Left cardiac atrium (tissue), 4 donors: ENCODE measurements around the gene RPP21. TPM values are rescaled to one million over a fixed set of nuclear protein-coding genes. Genes with fewer than 3 reads are reported as not detected.

Experiments used
- ATAC-seq, 2 donors: fragments of 200-7000 bp; cut with Tn5 transposase; one replicate each; pipeline ENCODE4 v1.9.1; 2020; ENCODE audit warnings: mild to moderate bottlenecking in 2 of 2, moderate library complexity in 2 of 2
- DNase-seq: peaks from one replicate; pipeline ENCODE4 v3.0.0-alpha.2; 2020
- intact Hi-C, 2 donors: fragments of 100-400 bp; cut with DNase I; formaldehyde crosslinking; loops; one replicate each; pipeline versions ENCODE4 v1.14.1 to v1.15.1; 2022 to 2023
- long read RNA-seq: library from polyadenylated mRNA; unstranded; transcript quantifications from one replicate; pipeline ENCODE4 v2.0.0, GENCODE V29; 2021
- total RNA-seq, 2 donors: library from RNA; stranded (reverse); fragmentation: NEBNext Ultra II Directional; extraction: Animal tissue kit (Norgen Biotek cat#: 25700); gene quantifications; one replicate each; pipeline ENCODE4 v1.2.1, GENCODE V29; 2021
- donor health status: DM: no; HTN: yes; CAD: no.
- donor health status: DM: no; HTN: yes; CAD: no; lungs with severe emphysema.
- donor health status: DM: yes; HTN: yes; CAD: no.
- donor health status: Dilated cardiomyopathy.

The RPP21 gene
- total RNA-seq: 10 to 100 TPM; 21.0 to 26.2 TPM
- long read RNA-seq, partial matches to known transcripts: 0 of 3 reads
- long read RNA-seq, other reads (novel, unspliced or antisense): 0 of 3 reads

DNA sequence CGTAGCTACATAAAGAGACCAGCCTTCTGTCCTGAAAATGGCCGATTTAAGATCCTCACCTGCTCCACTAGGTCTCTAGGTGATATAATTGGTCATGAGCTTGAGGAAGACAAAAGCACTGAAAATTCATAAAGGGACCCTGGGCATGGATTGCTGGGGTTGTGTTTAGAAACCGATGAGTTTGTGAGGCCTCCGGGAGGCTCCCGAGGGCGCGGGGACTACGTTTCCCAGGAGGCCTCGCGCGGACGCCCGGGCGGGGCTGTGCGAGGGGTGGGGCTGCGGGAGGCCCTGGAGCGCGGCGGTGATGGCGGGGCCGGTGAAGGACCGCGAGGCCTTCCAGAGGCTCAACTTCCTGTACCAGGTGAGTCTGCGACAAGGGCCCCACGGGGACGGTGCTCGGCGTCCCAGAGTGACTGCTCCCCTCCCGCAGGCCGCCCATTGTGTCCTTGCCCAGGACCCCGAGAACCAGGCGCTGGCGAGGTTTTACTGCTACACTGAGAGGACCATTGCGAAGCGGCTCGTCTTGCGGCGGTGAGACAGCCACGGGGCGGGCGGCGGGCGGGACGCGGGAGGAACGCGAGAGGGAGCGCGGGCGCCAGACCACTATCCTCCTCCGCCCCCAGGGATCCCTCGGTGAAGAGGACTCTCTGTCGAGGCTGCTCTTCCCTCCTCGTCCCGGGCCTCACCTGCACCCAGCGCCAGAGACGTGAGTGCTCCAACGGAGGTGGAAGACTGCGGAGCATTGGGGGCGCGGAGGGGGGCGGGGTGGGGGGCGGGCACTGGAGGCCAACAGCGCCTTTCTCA, at the start of gene RPP21:
RPP21 (plus strand) TSS at position 289 of the 804 bp plus-strand sequence; CDS start at position 305, 16 bp downstream.
- DNase-seq: peak; percentile 87
- intact Hi-C loops: no loop called here

DNA sequence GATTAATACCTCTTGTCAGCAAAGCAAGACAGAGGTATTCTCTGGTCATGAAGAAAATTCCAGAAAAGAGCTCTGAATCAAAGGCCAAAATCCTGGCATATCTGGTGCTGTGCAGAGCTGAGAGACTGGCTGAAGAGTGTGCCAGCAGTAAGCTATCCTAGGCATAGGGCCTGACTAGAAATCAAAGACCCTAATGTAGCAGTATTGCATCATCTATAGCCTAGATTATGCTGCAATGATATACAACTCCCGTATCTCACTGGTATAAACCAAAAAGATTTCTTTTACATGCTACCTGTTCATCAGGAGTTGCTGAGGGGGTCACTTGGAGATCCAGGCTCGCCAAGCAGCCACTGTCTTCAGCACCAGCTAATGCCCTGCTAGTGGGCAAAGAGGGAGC, 49.1 kb upstream of the RPP21 start:
- DNase-seq (no peak), ATAC-seq (no peak)
- intact Hi-C loops: no loop called here

More for the DNA sequence above, at the start of gene RPP21:
- peak; percentile 99 to 100 for ATAC-seq

DNA sequence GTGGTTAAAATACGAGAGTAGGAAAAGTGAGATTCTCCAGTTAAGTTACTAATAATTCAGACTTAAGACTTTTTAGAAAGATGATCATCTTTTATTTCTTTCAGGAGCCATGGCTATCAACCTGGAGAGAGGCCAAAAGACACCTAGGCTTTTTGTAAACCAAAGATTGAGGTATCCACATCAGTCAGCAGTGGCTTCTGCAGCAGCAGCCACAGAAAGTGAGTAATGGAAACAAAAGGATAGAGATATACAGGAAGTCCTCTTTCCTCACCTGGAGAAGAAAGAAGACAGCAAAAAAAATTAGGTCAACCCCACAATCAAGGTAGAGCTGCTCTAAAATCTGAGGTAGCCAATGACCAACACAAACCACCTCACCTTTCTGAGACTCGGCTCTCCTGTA, 41.0 kb upstream of the RPP21 start:
- ATAC-seq (no peak), DNase-seq (no peak)
- intact Hi-C loops: no loop called here

- DNase-seq: no peak
- ATAC-seq: no peak
- intact Hi-C loops: no loop called here
Observed at GRCh38 chr6:30311101-30311500, 33.9 kb upstream of the RPP21 start.

DNA sequence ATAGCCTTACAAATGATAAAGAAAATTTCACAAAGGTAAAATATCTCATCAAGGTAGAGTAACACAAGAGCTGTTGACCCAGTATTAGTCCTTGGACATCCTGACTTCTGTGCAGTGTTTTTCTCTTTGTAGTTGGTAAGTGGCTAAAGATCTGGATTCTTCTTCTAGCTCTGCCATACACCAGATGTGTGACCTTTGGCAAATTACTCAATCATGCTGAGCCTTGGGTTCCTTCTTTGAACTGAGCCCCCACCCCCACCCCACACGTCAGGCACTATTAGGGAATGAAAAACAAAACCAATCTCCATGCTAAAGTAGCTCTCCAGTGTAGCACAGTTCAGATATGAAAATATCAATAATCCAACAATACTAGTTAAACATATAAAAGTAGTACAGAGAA, 33.3 kb upstream of the RPP21 start:
- peak in 1 of 2 donors; percentile 30 for ATAC-seq
- DNase-seq: no peak
- intact Hi-C loops: no loop called here

GRCh38 chr6:30312266-30312665, 32.7 kb upstream of the RPP21 start:
- no peak for ATAC-seq
- DNase-seq: no peak
- intact Hi-C loops: no loop called here

DNA sequence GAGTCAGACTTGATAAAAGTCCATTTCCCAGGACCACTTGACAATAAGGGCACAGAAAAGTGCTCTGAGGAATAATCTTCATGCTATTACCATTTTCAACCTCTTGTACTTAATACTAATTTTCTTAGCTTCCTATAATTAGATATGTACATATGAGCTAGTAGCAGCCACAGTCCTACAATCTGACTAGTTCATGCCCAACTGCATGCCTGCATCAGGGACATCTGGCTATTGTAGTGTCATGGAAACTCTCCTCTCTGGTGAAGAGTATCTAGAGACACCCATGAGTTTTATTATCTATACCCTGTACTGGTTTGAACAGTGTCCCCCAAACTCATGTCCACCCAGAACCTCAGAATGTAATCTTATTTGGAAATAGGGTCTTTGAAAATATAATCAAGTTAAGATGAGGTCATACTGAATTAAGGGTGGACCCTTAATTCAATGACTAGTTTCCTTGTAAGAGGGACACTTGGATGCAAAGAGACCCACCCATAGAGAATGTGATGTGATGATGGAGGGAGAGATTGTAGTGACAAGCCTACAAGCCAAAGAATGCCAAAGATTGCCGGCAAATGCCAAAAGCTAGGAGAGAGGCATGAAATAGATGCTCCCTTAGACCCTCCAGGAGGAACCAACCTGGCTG, 32.2 kb upstream of the RPP21 start:
- ATAC-seq (no peak), DNase-seq (no peak)
- intact Hi-C loops: no loop called here

DNA sequence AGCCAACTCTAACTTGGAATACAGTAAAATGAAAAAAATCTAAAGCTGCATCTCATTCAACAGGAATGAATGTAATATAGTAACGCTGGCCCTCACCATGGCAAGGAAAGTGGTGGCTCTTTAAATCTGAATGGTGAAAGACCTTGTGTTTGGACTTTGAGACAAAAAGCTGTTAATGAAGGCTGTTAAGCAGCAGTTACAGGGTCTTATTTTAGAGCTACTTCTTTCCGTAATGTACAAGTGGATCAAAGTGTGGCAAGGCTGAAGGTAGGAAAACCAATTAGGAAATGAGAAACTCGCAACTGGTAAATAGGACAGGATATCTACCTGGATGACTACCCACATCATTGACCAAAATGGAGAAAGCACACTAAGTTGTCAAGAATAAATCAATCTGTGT, 29.8 kb upstream of the RPP21 start:
- DNase-seq (no peak), ATAC-seq (no peak)
- intact Hi-C loops: no loop called here

- intact Hi-C loops: no loop called here
- ATAC-seq: no peak
- DNase-seq: no peak
Observed at GRCh38 chr6:30317913-30318589, 26.9 kb upstream of the RPP21 start.

- DNase-seq (no peak), ATAC-seq (no peak)
- intact Hi-C loops: no loop called here
Observed at GRCh38 chr6:30319146-30319835, 25.7 kb upstream of the RPP21 start.

DNA sequence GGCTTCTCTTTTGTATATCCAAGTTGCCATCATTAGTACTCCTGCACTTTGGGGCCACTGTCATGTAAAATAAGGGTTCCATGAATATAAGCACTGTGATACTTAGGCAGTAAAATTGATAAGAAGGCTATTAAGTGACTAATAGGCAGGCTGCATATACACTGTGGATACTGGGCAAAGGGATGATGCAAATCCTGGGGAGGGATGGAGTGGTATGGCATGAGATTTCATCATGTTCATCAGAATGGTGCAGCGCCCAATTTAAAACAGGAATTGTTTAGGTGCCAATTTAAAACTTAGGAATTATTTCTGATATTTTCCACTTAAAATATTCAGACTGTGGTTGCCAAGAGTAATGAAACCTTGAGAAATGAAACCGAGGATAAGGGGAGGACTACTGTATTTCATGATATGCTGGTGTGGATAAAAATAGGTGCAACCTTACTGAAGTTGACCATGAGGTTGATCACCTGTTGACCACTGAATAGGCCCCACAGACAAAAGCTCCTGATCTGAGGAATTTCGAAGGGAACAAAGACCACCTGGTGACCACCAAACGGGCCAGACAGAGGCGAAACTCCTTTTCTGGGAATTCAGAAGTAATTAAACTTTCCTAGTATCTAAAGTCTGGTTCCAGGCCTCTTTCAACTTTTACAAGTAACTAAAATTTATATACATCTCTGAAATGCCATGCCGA, 23.1 kb upstream of the RPP21 start:
- DNase-seq: no peak
- intact Hi-C loops: loop anchor here in 1 of 2 donors (10.0 kb wide), 1 partner anchor 107 kb away; the partner anchor contains the start of gene TRIM26
- ATAC-seq: no peak

DNA sequence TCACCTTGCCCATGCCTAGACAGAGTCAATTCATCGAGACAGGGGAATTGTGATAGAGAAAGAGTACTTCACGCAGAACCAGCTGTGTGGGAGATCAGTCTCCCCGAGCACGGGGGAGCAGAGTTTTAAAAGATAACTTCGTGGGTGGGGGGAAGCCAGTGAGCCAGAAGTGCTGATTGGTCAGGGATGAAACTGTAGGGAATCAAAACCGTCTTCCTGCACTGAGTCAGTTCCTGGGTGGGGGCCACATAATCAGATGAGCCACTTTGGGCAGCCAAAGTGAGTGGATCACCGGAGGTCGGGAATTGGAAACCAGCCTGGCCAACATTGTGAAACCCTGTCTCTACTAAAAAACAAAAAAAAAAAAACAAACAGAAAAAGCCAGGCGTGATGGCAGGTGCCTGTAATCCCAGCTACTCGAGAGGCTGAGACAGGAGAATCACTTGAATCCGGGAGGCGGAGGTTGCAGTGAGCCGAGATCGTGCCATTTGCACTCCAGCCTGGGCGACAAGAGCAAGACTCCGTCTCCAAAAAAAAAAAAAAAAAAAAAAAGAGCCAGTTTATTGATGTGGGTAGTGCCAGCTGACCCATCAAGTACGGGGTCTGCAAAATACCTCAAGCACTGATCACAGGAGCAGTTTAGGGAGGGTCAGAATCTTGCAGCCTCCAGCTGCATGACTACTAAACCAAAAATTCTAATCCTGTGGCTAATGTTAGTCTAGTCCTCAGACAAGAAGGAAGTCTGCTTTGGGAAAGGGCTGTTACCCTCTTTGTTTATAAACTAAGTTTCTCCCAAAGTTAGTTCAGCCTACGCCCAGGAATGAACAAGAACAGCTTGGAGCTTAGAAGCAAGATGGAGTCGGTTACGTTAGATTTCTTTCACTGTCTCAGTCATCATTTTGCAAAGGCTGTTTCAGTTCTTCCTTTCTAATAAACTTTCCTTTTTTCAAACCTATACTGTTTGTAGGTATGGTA, 22.1 kb upstream of the RPP21 start:
- intact Hi-C loops: loop anchor here in 1 of 2 donors (10.0 kb wide), 1 partner anchor 108 kb away; the partner anchor contains the start of gene TRIM26
- ATAC-seq: no peak
- DNase-seq: no peak

DNA sequence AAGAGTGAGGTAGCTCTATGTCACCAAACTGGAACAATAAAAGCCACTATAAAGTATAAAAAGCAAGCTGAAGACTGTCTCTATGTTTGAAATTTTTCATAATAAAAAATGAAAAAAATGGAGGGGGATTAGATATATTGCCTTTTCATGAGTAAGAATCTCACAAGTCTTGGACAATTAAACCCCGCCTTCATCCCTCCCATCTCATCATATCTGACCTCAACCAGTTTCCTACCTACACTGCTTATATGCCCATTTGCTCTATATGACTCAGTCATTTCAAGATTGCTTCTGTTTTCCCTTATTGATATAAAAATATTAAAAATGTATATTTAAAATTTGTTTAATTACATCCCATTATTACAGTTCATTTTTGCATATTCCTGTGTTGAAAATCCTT, 21.1 kb upstream of the RPP21 start:
- no peak for ATAC-seq
- intact Hi-C loops: loop anchor here in 1 of 2 donors (10.0 kb wide), 1 partner anchor 109 kb away; the partner anchor contains the start of gene TRIM26
- DNase-seq: no peak

- intact Hi-C loops: loop anchor here in 1 of 2 donors (10.0 kb wide), 1 partner anchor 111 kb away; the partner anchor contains the start of gene TRIM26
- ATAC-seq (peak; percentile 44 to 71), DNase-seq (peak; percentile 57)
Observed at GRCh38 chr6:30325150-30325872, 19.6 kb upstream of the RPP21 start.

GRCh38 chr6:30325873-30326525, 19.0 kb upstream of the RPP21 start:
- ATAC-seq: peak; percentile 83 to 87
- no peak for DNase-seq
- intact Hi-C loops: loop anchor here in 1 of 2 donors (10.0 kb wide), 1 partner anchor 111 kb away; the partner anchor contains the start of gene TRIM26
